Mucosa of descending colon (tissue), 3 donors: ENCODE results near the gene CDH4. TPM values are rescaled to one million over a fixed set of nuclear protein-coding genes. Genes with fewer than 3 reads are reported as not detected.

Source experiments
- ATAC-seq: fragments of 200-7000 bp; cut with Tn5 transposase; one replicate; pipeline ENCODE4 v1.9.1; 2020; ENCODE audit warnings: mild to moderate bottlenecking, moderate library complexity
- DNase-seq, 3 donors: peaks; one replicate each; pipeline ENCODE4 v3.0.0-alpha.2; 2020
- H3K36me3 ChIP-seq: fragments of 200-600 bp; one replicate; pipeline ENCODE4 v1.8.0; 2021; ENCODE audit warnings: low read depth, mild to moderate bottlenecking
- H3K4me1 ChIP-seq: fragments of 200-600 bp; one replicate; pipeline ENCODE4 v1.8.0; 2021; ENCODE audit warnings: low read depth, mild to moderate bottlenecking
- H3K4me3 ChIP-seq: fragments of 200-600 bp; one replicate; pipeline ENCODE4 v1.8.0; 2021; ENCODE audit warnings: mild to moderate bottlenecking
- H3K9me3 ChIP-seq: fragments of 200-600 bp; one replicate; pipeline ENCODE4 v1.8.0; 2021; ENCODE audit warnings: mild to moderate bottlenecking
- intact Hi-C, 2 donors: fragments of 100-400 bp; cut with DNase I in 1 of 2; cut with micrococcal nuclease in 1 of 2; formaldehyde crosslinking; loops; one replicate each; pipeline versions ENCODE4 v1.11.0 to v1.11.1; 2022; cut with DNase I, micrococcal nuclease
- total RNA-seq, 3 donors: library from RNA; stranded (reverse); fragmentation: NEBNext Ultra II Directional in 2 of 3; extraction: Animal tissue kit (Norgen Biotek cat#: 25700) in 2 of 3; gene quantifications; one replicate each; pipeline versions ENCODE4 v1.2.1 to v1.2.4, GENCODE V29; 2021 to 2023
- TF ChIP-seq, protein P1 (sequence below): fragments of 200-600 bp; IDR thresholded peaks from one replicate; pipeline ENCODE4 v1.8.0; 2022; ENCODE audit warnings: antibody characterized with exemption, mild to moderate bottlenecking
- donor health status: DM: no; HTN: no; CAD: no; lungs with moderate emphysema.
- donor health status: DM: no; HTN: no; CAD: no.
- donor health status: DM: no; HTN: yes; CAD: no.

CDH4 gene
- total RNA-seq, 3 donors from 2014 or later: 0.16 TPM; not detected in 2

DNA sequence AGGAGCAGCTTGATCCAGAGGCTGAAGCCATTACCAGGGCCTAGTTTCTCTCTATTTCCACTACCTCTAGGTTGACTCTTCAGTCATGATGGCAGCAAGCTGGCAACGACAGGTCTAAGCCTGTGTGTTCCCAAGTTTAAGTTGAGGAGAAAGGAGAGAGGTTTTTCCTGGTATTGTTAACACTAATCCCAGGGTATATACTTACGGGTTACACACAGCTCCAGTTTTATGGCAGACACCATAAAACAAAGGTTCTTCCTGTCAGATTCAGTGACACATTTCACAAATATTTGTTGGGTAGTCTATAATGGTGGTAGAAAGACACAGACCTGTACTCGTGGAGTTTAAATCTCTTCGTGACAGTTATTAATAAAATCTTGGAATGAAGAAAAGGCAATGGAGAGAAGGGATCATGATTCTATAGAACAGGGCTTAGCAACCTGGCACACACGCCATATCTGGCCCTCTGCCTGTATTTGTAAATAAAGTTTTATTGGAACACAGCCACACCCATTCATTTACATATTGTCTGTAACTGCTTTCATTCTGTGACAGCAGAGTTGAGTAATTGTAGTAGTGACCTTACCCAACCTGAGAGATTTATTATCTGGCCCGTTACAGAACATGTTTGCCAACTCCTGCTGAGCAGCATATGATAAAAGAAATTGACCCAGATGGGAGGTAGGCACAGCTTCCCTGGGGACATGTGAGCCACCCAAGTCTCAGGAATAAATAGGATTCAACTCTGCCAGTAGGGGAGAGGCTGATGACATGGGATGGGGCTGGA, 323.3 kb downstream of the CDH4 start:
- TF ChIP-seq, protein P1, sequence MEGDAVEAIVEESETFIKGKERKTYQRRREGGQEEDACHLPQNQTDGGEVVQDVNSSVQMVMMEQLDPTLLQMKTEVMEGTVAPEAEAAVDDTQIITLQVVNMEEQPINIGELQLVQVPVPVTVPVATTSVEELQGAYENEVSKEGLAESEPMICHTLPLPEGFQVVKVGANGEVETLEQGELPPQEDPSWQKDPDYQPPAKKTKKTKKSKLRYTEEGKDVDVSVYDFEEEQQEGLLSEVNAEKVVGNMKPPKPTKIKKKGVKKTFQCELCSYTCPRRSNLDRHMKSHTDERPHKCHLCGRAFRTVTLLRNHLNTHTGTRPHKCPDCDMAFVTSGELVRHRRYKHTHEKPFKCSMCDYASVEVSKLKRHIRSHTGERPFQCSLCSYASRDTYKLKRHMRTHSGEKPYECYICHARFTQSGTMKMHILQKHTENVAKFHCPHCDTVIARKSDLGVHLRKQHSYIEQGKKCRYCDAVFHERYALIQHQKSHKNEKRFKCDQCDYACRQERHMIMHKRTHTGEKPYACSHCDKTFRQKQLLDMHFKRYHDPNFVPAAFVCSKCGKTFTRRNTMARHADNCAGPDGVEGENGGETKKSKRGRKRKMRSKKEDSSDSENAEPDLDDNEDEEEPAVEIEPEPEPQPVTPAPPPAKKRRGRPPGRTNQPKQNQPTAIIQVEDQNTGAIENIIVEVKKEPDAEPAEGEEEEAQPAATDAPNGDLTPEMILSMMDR: no peak
- Histone ChIP-seq H3K4me1 (no peaks in the 10 kb centered on the region), H3K36me3 (no peaks in the 10 kb centered on the region), H3K9me3 (no peaks in the 10 kb centered on the region), H3K4me3 (no peak overlapping the region)
- ATAC-seq (peak; percentile 72), DNase-seq (no peak)
- intact Hi-C loops: no loop called here

DNA sequence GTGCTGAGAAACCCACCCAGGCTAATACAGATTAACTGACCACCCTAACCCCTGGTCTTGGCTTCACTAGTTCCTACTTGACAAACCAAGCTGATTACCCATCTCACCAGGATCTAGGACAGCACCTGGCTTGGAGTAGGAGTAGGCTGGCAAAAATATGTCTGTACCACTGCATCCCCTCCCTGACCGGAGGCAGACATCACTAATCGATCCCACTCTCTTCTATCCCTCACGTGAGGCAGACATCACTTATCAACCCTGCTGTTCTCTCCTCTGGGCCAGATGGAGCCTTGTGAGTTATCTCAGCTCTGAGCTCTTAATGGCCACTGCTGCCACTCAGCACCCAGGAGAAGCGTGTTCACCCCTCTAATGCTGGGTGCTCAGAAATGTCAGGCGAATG, 324.3 kb downstream of the CDH4 start:
- H3K4me3 ChIP-seq: no peak overlapping the region
- intact Hi-C loops: no loop called here
- no peaks in the 10 kb centered on the region for H3K9me3 ChIP-seq
- TF ChIP-seq, protein P1: no peak
- H3K4me1 ChIP-seq: no peaks in the 10 kb centered on the region
- ATAC-seq (no peak), DNase-seq (no peak)
- H3K36me3 ChIP-seq: no peaks in the 10 kb centered on the region

DNA sequence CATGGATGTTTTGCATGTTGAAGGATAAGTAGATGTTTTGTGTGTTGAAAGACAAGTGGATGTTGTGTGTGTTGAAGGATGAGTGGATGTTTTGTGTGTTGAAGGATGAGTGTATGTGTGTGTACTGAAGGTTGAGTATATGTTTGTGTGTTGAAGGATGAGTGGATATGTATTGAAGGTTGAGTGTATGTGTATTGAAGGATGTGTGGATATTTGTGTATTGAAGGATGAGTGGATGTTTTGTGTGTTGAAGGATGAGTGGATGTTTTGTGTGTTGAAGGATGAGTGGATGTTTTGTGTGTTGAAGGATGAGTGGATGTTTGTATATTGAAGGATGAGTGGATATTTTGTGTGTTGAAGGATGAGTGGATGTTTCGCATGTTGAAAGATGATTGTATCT, 325.0 kb downstream of the CDH4 start:
- Histone ChIP-seq H3K9me3 (no peaks in the 10 kb centered on the region), H3K36me3 (no peaks in the 10 kb centered on the region), H3K4me1 (no peaks in the 10 kb centered on the region), H3K4me3 (no peak overlapping the region)
- TF ChIP-seq, protein P1: no peak
- DNase-seq: no peak
- intact Hi-C loops: no loop called here
- no peak for ATAC-seq

DNA sequence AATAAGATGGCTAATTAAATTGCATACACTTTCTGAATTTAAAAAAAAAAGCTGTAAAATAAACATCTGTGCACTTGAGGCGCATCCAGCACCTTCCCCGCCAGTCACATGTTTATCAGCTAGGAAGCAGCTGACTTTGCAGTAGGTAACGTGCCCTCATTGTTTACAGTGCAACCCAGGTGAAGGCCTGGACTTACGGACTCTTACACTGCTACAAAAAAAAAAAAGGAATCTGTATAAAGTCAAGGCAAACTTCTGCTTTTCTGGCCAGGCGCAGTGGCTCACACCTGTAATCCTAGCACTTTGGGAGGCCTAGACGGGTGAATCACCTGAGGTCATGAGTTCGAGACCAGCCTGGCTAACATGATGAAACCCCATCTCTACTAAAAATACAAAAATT, 327.8 kb downstream of the CDH4 start:
- Histone ChIP-seq H3K36me3 (no peaks in the 10 kb centered on the region), H3K4me1 (no peaks in the 10 kb centered on the region), H3K9me3 (no peaks in the 10 kb centered on the region), H3K4me3 (no peak overlapping the region)
- intact Hi-C loops: no loop called here
- TF ChIP-seq, protein P1: no peak
- DNase-seq (no peak), ATAC-seq (no peak)

DNA sequence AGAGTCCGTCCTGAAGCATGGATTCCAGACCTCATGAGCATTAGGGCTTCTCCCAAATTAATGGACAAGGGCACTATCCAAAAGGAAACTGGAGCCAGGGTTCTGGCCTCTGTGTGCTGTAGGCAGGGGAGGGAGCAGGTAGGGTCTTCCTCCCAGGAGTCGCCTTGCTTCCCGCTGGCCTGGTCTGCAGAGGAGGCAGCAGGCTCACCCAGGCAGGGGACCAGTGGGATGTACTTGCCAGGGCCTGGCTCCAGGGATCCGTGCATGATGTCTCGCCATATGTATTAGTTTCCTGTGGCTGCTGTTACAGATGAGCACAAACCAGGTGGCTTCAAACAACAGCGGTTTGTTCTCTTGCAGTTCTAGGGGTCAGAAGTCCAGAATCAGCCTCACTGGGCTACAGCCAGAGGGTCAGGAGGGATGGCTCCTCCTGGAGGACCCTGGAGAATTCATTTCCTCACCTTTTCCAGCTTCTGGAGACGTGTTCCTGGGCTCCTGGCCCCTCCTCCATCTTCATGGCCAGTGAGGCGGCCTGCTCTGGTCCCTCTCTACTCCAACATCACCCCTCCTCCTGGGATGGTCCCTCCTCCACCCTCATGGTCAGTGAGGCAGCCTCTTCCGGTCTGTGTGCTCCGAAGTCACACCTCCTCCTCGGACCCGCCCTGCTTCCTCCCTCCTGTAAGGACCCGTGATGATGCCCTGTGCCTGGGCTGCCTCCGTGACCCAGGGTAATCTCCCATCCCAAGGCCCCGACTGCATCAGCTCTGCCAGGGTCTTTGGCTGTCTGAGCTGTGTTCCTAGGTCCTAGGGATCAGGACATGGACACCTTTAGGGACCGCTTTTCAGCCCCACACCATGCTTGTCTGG, 329.1 kb downstream of the CDH4 start:
- DNase-seq: peak in 1 of 3 donors; percentile 22
- H3K9me3 ChIP-seq: no peaks in the 10 kb centered on the region
- no peaks in the 10 kb centered on the region for H3K4me1 ChIP-seq
- TF ChIP-seq, protein P1: no peak
- ATAC-seq: no peak
- intact Hi-C loops: no loop called here
- H3K4me3 ChIP-seq: no peak overlapping the region
- no peaks in the 10 kb centered on the region for H3K36me3 ChIP-seq
